ENCODE measurements around the gene DALRD3.
"Not testable (repeated sequence)": the region's sequence is repeated elsewhere in the genome, so short reads cannot be mapped to it uniquely, and the experiment has no call there.

DALRD3 gene

GRCh38 chr3:49021813-49022687, 3.7 kb upstream of the DALRD3 start, which contains the start of gene NDUFAF3:
Gene NDUFAF3 (plus strand): TSS chr3:49022121. CDS start chr3:49022145, 24 bp downstream.
- DNase-seq (ENCODE audit: extremely low read depth in 1 of 2, low read depth in 1 of 2) = peak; percentile 73 to 89

GRCh38 chr3:49021213-49021812, 2.9 kb upstream of the DALRD3 start:
- DNase-seq (ENCODE audit: extremely low read depth in 1 of 2, low read depth in 1 of 2) = peak; percentile 97 to 98

GRCh38 chr3:49020330-49021212, 2.2 kb upstream of the DALRD3 start:
- no peak for DNase-seq (ENCODE audit: extremely low read depth in 1 of 2, low read depth in 1 of 2)

GRCh38 chr3:49019941-49020329, 1.6 kb upstream of the DALRD3 start:
- DNase-seq (ENCODE audit: extremely low read depth in 1 of 2, low read depth in 1 of 2) = no peak

- DNase-seq (ENCODE audit: extremely low read depth in 1 of 2, low read depth in 1 of 2) = no peak
Observed at GRCh38 chr3:49018707-49019006, 277 bp upstream of the DALRD3 start.

- no peak for DNase-seq (ENCODE audit: extremely low read depth in 1 of 2, low read depth in 1 of 2)
Observed at GRCh38 chr3:49017229-49017970, 980 bp downstream of the DALRD3 start.

- no peak for DNase-seq (ENCODE audit: extremely low read depth in 1 of 2, low read depth in 1 of 2)
Observed at GRCh38 chr3:49016414-49017228, 1.8 kb downstream of the DALRD3 start.

GRCh38 chr3:49015765-49016164, 2.6 kb downstream of the DALRD3 start:
- DNase-seq (ENCODE audit: extremely low read depth in 1 of 2, low read depth in 1 of 2) = no peak

GRCh38 chr3:49015072-49015471, 3.3 kb downstream of the DALRD3 start:
- no peak for DNase-seq (ENCODE audit: extremely low read depth in 1 of 2, low read depth in 1 of 2)

- DNase-seq (ENCODE audit: extremely low read depth in 1 of 2, low read depth in 1 of 2) = no peak
Observed at GRCh38 chr3:49013738-49014660, 4.4 kb downstream of the DALRD3 start.

- DNase-seq (ENCODE audit: extremely low read depth in 1 of 2, low read depth in 1 of 2) = no peak
Observed at GRCh38 chr3:49013113-49013737, 5.2 kb downstream of the DALRD3 start.

- no peak for DNase-seq (ENCODE audit: extremely low read depth in 1 of 2, low read depth in 1 of 2)
Observed at GRCh38 chr3:49012441-49013017, 5.9 kb downstream of the DALRD3 start.

- DNase-seq (ENCODE audit: extremely low read depth in 1 of 2, low read depth in 1 of 2) = no peak
Observed at GRCh38 chr3:49009396-49009795, 9.0 kb downstream of the DALRD3 start.

- DNase-seq (ENCODE audit: extremely low read depth in 1 of 2, low read depth in 1 of 2) = not testable (repeated sequence)
Observed at GRCh38 chr3:49008627-49009026, 9.8 kb downstream of the DALRD3 start.

GRCh38 chr3:49007771-49008528, 10.4 kb downstream of the DALRD3 start:
- peak; percentile 64 to 82 for DNase-seq (ENCODE audit: extremely low read depth in 1 of 2, low read depth in 1 of 2)

GRCh38 chr3:49007068-49007770, 11.2 kb downstream of the DALRD3 start, which contains the start of gene WDR6:
Gene WDR6 (plus strand): TSS chr3:49007391. CDS start chr3:49007432, 41 bp downstream.
- peak; percentile 89 to 92 for DNase-seq (ENCODE audit: extremely low read depth in 1 of 2, low read depth in 1 of 2)

Data from activated CD8-positive, alpha-beta memory T cell treated with anti-CD3 and anti-CD28 coated beads for 1 hour (primary cell).